Measurements from ENCODE around the gene SYNDIG1. TPM values are rescaled to one million over a fixed set of nuclear protein-coding genes. Genes with fewer than 3 reads are reported as not detected.

Gene SYNDIG1
- total RNA-seq, 6 experiments from 2014 or later = not detected

DNA sequence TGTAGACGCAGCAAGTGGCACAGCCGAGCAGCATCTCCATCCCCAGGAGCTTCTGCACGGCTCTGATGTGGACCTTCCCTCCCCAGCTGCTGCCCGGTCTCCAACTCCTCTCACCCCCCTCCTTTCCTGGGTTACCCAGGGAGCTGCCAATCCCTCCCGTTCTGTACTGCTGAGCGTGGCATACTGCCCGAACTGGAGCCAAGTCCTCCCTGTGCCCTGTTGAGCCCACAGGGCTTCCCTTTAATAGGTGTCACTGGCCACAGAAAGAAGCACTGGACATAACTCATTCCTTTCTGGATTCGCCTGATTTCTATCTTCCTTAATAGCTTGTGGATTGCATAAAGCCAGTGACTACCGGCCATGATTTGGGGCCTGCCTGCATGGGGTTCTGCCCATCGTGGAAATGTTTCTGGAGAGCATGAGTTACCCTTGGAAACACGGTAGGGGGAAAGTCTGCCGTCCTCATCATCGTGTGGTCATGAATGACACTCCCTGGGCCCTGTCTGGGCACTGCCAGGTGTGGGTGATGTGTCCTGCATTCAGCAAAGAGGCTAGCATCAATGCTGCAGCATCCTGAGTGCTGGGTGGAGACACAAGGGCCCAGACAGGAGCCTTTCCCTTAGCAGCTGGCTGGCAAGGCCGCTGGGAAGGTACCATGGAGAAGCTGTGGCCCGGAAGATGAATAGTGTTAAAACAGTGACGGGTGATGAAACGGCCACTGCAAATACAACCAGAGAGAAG, 189.7 kb downstream of the SYNDIG1 start:
- 66% methylated on average over 14 of the region's 17 CpGs for WGBS (ENCODE audit: insufficient coverage, low coverage, low lambda C conversion rate, missing lambda C conversion rate)
- Histone ChIP-seq H3K4me3 (no peak overlapping the region), H3K4me1 (no peaks in the 10 kb centered on the region), H3K27me3 (no peaks in the 10 kb centered on the region), H3K36me3 (no peaks in the 10 kb centered on the region), H3K9me3 (no peaks in the 10 kb centered on the region), H3K27ac (no peak overlapping the region)
- intact Hi-C loops (cut with DNase I) = no loop called here
- TF ChIP-seq, protein P1, sequence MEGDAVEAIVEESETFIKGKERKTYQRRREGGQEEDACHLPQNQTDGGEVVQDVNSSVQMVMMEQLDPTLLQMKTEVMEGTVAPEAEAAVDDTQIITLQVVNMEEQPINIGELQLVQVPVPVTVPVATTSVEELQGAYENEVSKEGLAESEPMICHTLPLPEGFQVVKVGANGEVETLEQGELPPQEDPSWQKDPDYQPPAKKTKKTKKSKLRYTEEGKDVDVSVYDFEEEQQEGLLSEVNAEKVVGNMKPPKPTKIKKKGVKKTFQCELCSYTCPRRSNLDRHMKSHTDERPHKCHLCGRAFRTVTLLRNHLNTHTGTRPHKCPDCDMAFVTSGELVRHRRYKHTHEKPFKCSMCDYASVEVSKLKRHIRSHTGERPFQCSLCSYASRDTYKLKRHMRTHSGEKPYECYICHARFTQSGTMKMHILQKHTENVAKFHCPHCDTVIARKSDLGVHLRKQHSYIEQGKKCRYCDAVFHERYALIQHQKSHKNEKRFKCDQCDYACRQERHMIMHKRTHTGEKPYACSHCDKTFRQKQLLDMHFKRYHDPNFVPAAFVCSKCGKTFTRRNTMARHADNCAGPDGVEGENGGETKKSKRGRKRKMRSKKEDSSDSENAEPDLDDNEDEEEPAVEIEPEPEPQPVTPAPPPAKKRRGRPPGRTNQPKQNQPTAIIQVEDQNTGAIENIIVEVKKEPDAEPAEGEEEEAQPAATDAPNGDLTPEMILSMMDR (IDR thresholded peaks at IDR 0.05) = no peak
- TF ChIP-seq POLR2A (IDR thresholded peaks at IDR 0.05) = no peak
- no peak for ATAC-seq
- DNase-seq = no peak

DNA sequence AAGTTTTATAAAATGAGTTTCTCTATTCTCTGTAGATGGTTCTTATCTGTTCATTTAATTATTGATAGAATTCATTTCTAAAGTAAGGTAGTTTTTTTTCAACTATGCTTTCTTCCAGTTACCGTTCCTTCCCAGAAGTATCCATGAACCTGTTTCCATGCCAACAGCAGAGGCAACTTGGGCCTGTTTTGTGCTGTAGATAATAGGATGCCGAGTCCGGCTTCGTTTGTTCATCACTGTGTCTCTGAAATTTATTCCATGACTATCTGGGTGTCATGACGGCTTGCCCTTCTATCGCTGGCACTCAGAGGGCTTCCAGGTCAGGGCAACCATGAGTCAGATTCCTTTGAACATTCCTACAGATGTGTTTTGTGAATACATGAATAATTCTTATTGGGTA, 190.4 kb downstream of the SYNDIG1 start:
- H3K27me3 ChIP-seq = no peaks in the 10 kb centered on the region
- H3K36me3 ChIP-seq = no peaks in the 10 kb centered on the region
- H3K27ac ChIP-seq = no peak overlapping the region
- ATAC-seq (no peak), DNase-seq (no peak)
- WGBS (ENCODE audit: insufficient coverage, low coverage, low lambda C conversion rate, missing lambda C conversion rate) = 81% methylated on average over 6 of the region's 6 CpGs
- TF ChIP-seq, protein P1 (IDR thresholded peaks at IDR 0.05) = no peak
- TF ChIP-seq POLR2A (IDR thresholded peaks at IDR 0.05) = no peak
- no peaks in the 10 kb centered on the region for H3K9me3 ChIP-seq
- intact Hi-C loops (cut with DNase I) = no loop called here
- no peak overlapping the region for H3K4me3 ChIP-seq
- no peaks in the 10 kb centered on the region for H3K4me1 ChIP-seq

DNA sequence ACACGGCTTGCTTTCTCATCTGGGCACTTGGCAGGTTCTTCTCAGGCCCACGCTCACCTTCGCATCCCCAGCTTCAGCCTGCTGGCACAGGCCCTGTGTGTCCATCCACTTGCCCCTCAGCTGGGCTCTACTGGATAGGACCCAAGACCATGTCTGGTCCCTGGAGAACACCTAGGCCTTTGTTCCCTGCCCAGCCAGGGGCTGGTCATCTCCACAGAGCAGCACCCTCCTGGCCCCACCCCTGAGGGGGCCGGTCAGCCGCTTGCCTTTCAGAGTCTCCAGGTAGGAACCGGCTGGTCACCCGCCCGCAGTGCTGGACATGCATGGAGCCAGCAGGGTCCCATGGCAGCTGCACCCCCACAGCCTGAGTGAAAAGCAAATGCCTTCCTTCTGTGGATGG, 191.2 kb downstream of the SYNDIG1 start:
- intact Hi-C loops (cut with DNase I) = no loop called here
- no peak overlapping the region for H3K27ac ChIP-seq
- no peaks in the 10 kb centered on the region for H3K27me3 ChIP-seq
- no peaks in the 10 kb centered on the region for H3K36me3 ChIP-seq
- 52% methylated on average over 2 of the region's 8 CpGs for WGBS (ENCODE audit: insufficient coverage, low coverage, low lambda C conversion rate, missing lambda C conversion rate)
- DNase-seq (no peak), ATAC-seq (peak in 1 of 4 donors; percentile 11)
- H3K4me1 ChIP-seq = no peaks in the 10 kb centered on the region
- H3K9me3 ChIP-seq = no peaks in the 10 kb centered on the region
- TF ChIP-seq, protein P1 (IDR thresholded peaks at IDR 0.05) = no peak
- no peak for TF ChIP-seq POLR2A (IDR thresholded peaks at IDR 0.05)
- H3K4me3 ChIP-seq = no peak overlapping the region

DNA sequence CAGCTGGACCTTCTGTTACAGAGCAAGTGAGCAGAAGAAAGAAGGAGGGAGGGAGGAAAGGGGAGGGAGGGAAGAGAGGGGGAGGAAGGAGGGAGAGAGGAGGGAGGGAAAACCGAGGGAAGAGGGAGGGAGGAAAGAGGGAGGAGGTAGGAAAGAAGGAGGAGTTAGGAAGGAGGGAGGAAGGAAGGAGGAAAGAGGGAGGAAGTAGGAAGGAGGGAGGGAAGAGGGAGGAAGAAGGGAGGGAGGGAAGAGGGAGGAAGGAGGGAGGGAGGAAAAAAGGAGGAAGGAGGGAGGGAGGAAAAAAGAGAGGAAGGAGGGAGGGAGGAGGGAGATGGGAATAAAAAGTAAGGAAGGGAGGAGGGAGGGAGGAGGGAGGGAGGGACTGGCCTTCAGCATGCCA, 191.8 kb downstream of the SYNDIG1 start:
- 25% methylated on average over 1 of the region's 1 CpG for WGBS (ENCODE audit: insufficient coverage, low coverage, low lambda C conversion rate, missing lambda C conversion rate)
- H3K36me3 ChIP-seq = no peaks in the 10 kb centered on the region
- TF ChIP-seq, protein P1 (IDR thresholded peaks at IDR 0.05) = no peak
- no peak for TF ChIP-seq POLR2A (IDR thresholded peaks at IDR 0.05)
- no peak overlapping the region for H3K27ac ChIP-seq
- H3K27me3 ChIP-seq = no peaks in the 10 kb centered on the region
- intact Hi-C loops (cut with DNase I) = no loop called here
- DNase-seq (no peak), ATAC-seq (no peak)
- no peak overlapping the region for H3K4me3 ChIP-seq
- no peaks in the 10 kb centered on the region for H3K4me1 ChIP-seq
- no peaks in the 10 kb centered on the region for H3K9me3 ChIP-seq
